ENCODE results near the gene MYH9. TPM values are rescaled to one million over a fixed set of nuclear protein-coding genes. Genes with fewer than 3 reads are reported as not detected.
A peak's percentile ranks its signal among the peaks of the same experiment; 100 is the strongest.

The MYH9 gene
- total and polyA plus RNA-seq, 10 donors, result 59.8 to 1,376 (median 711) TPM

DNA sequence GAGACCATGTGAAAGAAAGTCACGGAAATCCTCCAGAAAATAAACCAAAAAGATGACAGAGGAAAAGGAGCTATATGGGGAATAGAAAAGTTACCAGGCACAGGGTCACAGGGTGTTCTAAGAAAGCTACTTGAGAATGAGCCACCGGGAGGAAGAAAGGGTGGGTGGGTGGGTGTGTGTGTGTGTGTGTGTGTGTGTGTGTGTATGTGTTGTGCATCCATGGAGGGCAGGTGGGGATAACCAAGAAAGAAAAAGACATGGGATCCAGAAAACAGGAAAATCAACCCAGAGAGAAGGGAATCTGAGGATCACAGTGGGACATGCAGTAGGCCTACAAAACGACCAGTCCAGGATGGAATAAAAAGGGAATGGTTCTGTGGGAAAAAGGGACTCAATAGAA lies 152.2 kb downstream of the MYH9 start:
- no peaks in the 10 kb centered on the region for H3K9me3 ChIP-seq
- DNase-seq, result no peak
- no peaks in the 10 kb centered on the region for H3K27me3 ChIP-seq (replicated peaks in 1 of 7)
- intact Hi-C loops (cut with DNase I; ENCODE audit: low total_unique reads), result no loop called here
- 73 to 89% (median 80%) methylated on average over 3 of the region's 3 CpGs for WGBS, 5 donors
- H3K27ac ChIP-seq, result peak overlapping the region in 1 of 8 donors; percentile 95
- peak overlapping the region in 1 of 8 donors; percentile 88 for H3K4me3 ChIP-seq
- H3K36me3 ChIP-seq, result peaks cover 0 to 74% (median 40%) of the 10 kb centered on the region in 6 donors
- H3K4me1 ChIP-seq, result peaks cover 31 to 90% (median 62%) of the 10 kb centered on the region in 6 donors
- TF ChIP-seq, protein P1, sequence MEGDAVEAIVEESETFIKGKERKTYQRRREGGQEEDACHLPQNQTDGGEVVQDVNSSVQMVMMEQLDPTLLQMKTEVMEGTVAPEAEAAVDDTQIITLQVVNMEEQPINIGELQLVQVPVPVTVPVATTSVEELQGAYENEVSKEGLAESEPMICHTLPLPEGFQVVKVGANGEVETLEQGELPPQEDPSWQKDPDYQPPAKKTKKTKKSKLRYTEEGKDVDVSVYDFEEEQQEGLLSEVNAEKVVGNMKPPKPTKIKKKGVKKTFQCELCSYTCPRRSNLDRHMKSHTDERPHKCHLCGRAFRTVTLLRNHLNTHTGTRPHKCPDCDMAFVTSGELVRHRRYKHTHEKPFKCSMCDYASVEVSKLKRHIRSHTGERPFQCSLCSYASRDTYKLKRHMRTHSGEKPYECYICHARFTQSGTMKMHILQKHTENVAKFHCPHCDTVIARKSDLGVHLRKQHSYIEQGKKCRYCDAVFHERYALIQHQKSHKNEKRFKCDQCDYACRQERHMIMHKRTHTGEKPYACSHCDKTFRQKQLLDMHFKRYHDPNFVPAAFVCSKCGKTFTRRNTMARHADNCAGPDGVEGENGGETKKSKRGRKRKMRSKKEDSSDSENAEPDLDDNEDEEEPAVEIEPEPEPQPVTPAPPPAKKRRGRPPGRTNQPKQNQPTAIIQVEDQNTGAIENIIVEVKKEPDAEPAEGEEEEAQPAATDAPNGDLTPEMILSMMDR (IDR thresholded peaks at IDR 0.05 in 8 of 11, conservative IDR thresholded peaks at IDR 0.05 in 3 of 11), result no peak
- TF ChIP-seq POLR2AphosphoS5 (IDR thresholded peaks at IDR 0.05) (no peak), POLR2A (IDR thresholded peaks at IDR 0.05) (no peak)

DNA sequence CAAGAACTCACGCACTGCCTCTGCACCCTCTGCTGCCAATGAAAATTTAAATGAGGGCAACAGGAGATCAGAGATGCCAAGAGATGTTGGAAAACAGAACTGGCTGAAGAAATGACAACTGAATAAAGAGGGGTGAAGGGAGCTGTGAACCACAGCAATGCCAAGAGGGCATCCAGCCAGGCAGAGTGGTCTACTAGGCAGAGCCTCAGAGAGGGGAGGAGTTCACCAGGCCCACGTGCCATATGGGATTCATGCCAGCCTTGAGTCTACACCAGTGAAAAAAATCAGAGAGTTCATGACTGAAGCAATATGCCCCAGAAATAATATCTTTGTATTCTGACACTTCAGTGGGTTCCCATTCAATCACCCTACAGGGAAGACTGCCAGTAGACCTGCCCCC lies 152.8 kb downstream of the MYH9 start:
- Histone ChIP-seq H3K36me3 (peaks cover 0 to 80% (median 47%) of the 10 kb centered on the region in 6 donors), H3K9me3 (no peaks in the 10 kb centered on the region), H3K4me3 (no peak overlapping the region), H3K27ac (peak overlapping the region in 1 of 8 donors; percentile 33), H3K27me3 (replicated peaks in 1 of 7) (no peaks in the 10 kb centered on the region), H3K4me1 (peaks cover 29 to 84% (median 60%) of the 10 kb centered on the region in 6 donors)
- no peak for DNase-seq
- intact Hi-C loops (cut with DNase I; ENCODE audit: low total_unique reads), result no loop called here
- TF ChIP-seq, protein P1 (IDR thresholded peaks at IDR 0.05 in 8 of 11, conservative IDR thresholded peaks at IDR 0.05 in 3 of 11), result no peak
- 66 to 84% (median 72%) methylated on average over 2 of the region's 2 CpGs for WGBS, 5 donors

DNA sequence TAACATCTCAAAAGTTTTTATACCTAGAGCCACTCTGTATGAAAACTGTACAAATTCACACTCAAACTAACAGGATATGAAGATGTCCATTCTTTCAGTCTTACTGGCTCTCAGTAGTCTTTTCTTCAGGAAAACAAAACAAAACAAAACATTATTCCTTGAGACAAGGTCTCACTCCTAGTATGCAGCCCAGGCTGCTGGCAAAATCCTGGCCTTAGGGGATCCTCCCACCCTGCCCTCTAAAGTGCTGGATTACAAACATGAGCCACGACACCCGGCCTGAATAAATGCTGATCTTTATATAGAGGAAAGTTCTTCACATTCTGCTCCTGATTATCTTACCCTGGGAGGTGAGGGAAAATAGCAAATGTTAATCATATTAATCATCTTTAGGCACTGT lies 153.6 kb downstream of the MYH9 start:
- Histone ChIP-seq H3K36me3 (peaks cover 0 to 88% (median 54%) of the 10 kb centered on the region in 6 donors), H3K4me3 (no peak overlapping the region), H3K4me1 (peaks cover 24 to 78% (median 54%) of the 10 kb centered on the region in 6 donors), H3K27me3 (replicated peaks in 1 of 7) (no peaks in the 10 kb centered on the region), H3K9me3 (no peaks in the 10 kb centered on the region), H3K27ac (peak overlapping the region in 1 of 8 donors; percentile 33)
- intact Hi-C loops (cut with DNase I; ENCODE audit: low total_unique reads), result no loop called here
- WGBS, 5 donors, result 79 to 85% (median 84%) methylated on average over 2 of the region's 2 CpGs
- no peak for DNase-seq
- TF ChIP-seq, protein P1 (IDR thresholded peaks at IDR 0.05 in 8 of 11, conservative IDR thresholded peaks at IDR 0.05 in 3 of 11), result no peak
- TF ChIP-seq POLR2AphosphoS5 (IDR thresholded peaks at IDR 0.05) (no peak), POLR2A (IDR thresholded peaks at IDR 0.05) (no peak)

DNA sequence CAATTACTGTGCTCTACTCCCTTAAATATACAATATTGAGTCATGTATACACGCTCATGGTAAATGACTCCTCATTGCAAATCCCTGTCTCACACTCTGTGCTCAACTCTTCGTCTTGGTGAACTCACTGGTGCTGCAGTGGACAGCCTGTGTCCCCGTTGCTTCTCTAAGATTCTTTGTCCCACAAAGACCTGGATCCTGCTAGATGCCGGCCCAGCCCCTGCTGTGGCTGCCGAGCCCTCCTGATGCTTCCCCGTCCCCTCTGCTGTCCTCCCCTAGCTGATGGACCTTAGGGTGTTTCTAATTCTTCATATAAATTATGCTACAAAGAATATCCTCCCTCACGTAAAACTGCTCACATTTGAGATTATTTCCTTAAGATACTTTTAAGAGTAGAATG lies 154.0 kb downstream of the MYH9 start:
- Histone ChIP-seq H3K4me3 (no peak overlapping the region), H3K27ac (peak overlapping the region in 3 of 8 donors; percentile 41 to 61 (median 53)), H3K27me3 (replicated peaks in 1 of 7) (no peaks in the 10 kb centered on the region), H3K36me3 (peaks cover 0 to 92% (median 58%) of the 10 kb centered on the region in 6 donors), H3K9me3 (no peaks in the 10 kb centered on the region), H3K4me1 (peaks cover 24 to 76% (median 54%) of the 10 kb centered on the region in 6 donors)
- no peak for DNase-seq
- intact Hi-C loops (cut with DNase I; ENCODE audit: low total_unique reads), result no loop called here
- TF ChIP-seq, protein P1 (IDR thresholded peaks at IDR 0.05 in 8 of 11, conservative IDR thresholded peaks at IDR 0.05 in 3 of 11), result no peak
- TF ChIP-seq POLR2A (IDR thresholded peaks at IDR 0.05) (no peak), POLR2AphosphoS5 (IDR thresholded peaks at IDR 0.05) (no peak)
- 90 to 95% (median 91%) methylated on average over 7 of the region's 7 CpGs for WGBS, 5 donors

All from spleen (tissue), 11 donors.